GM13976 (cell line): ENCODE results near the gene FCHSD2.

Experiments used
- DNase-seq: peaks from one replicate; pipeline ENCODE4 v3.0.0; 2012; ENCODE audit warnings: low spot score
- CTCF ChIP-seq: IDR thresholded peaks from 2 replicates; pipeline ENCODE4 v1.5.1; 2012; ENCODE audit warnings: borderline replicate concordance, mild to moderate bottlenecking; ENCODE audit not compliant: insufficient read depth; ENCODE audit errors: extremely low read depth, missing control alignments, control extremely low read depth
- in situ Hi-C: fragments of 300-500 bp; cut with MboI; formaldehyde crosslinking; loops from one replicate; pipeline ENCODE4 v1.12.0; 2022; ENCODE audit warnings: low sequenced_read_pairs, mixed read lengths, inconsistent platforms; ENCODE audit not compliant: unreplicated experiment

The FCHSD2 gene

DNA sequence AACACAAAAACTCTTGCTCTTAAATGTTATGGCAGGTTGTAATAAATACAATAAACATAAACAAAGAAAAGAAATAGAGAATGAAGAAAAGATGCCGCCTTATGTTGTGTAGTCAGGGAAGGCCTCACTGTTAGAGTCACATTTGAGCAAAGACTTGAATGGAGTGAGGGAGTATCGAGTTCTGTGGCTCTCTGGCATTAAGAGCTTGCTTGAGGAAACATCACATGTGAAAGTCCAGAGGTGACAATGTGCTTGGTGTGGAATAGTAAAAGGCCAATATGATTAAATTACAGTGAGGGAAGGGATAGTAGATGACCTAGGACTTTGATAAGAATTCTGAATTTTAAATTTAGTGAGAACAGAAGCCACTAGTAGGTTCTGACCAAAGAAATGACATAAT is 188.5 kb downstream of the FCHSD2 start:
- DNase-seq, result no peak
- no peak for TF ChIP-seq CTCF
- in situ Hi-C loops, result no loop called here

DNA sequence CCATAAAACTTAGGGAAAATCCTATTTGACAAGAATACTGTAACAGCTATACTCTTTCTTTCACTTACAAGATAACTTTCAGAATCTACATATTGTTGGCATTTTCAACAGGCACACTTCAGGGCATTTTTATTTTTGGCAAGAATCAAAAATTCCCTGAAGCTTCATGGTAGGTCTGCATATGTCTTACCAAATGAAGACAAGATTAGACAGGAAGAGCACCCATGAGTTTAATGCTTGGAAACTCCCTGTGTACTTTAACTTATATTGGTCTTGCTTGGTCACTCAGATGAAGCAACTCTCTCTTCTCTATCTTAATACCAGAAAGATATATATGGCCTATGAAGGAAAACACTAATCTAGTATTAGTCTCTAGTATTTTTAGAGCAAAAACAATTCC is 190.2 kb downstream of the FCHSD2 start:
- TF ChIP-seq CTCF, result no peak
- DNase-seq, result peak; percentile 45
- in situ Hi-C loops, result no loop called here

GRCh38 chr11:72951193-72951592 is 190.9 kb downstream of the FCHSD2 start:
- TF ChIP-seq CTCF, result no peak
- in situ Hi-C loops, result no loop called here
- DNase-seq, result no peak

DNA sequence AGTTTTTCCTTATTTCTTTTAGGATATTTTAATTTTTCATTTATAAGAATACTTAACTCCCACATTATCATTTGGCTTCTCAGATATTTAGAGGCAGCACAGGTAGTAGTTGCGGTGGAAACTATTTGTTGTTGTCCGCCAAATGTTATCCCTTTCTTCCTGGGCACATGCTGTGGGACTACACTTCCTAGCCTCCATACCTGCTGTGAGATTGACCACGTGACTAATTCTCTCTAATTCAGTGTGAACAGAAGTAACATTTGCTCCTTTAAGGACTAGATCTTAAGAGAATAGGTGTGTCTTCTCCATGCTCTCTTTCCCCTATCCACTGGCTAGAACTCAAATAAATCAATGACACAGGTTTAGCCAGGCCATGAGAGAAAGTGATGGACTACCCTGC is 191.4 kb downstream of the FCHSD2 start:
- in situ Hi-C loops, result no loop called here
- TF ChIP-seq CTCF, result no peak
- no peak for DNase-seq

GRCh38 chr11:72947229-72947628 is 194.9 kb downstream of the FCHSD2 start:
- no peak for DNase-seq
- TF ChIP-seq CTCF, result no peak
- in situ Hi-C loops, result no loop called here

DNA sequence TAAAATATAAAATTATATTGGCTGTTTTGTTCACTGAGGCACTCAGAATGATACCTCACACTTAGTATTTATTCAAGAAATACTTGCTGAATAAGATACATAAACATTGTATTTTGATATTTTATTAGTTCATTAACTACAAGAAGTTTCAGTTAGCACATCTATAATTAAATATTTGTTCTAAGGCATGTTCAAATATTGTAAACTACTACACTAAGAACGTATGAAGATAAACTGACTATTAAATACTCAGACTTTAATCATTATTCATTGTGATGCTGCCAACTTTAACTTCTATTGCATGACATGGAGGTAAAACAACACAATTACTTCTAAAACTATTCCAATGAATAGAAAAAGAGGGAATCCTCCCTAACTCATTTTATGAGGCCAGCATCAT is 198.5 kb downstream of the FCHSD2 start:
- in situ Hi-C loops, result no loop called here
- no peak for TF ChIP-seq CTCF
- DNase-seq, result no peak

DNA sequence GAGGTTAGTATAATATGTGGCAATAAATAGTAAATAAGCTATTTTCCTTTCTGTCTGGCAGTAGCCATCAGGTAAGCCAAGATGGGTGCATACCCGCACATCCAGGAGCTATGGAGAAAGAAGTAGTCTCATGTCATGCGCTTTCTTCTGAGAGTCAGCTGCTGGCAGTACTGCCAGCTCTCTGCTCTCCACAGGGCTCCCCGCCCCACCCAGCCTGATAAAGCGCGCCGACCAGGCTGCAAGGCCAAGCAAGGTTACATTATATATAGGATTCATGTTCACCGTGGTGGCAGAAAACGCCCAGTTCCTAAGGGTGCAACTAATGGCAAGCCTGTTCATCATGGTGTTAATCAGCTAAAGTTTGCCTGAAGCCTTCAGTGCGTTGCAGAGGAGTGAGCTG is 201.7 kb downstream of the FCHSD2 start:
- no peak for DNase-seq
- in situ Hi-C loops, result no loop called here
- TF ChIP-seq CTCF, result no peak
